ENCODE measurements around the gene ZNF827. TPM values are rescaled to one million over a fixed set of nuclear protein-coding genes. Genes with fewer than 3 reads are reported as not detected.

ZNF827 gene
- total RNA-seq, 4 donors from 2014 or later = 5.2 to 11.0 (median 6.4) TPM

- Histone ChIP-seq H3K4me1 (peaks cover 0 to 28% (median 0%) of the 10 kb centered on the region in 3 donors), H3K9me3 (no peaks in the 10 kb centered on the region), H3K27ac (no peak overlapping the region), H3K36me3 (peaks cover 0 to 18% (median 0%) of the 10 kb centered on the region in 3 donors), H3K27me3 (no peaks in the 10 kb centered on the region), H3K4me3 (no peak overlapping the region)
- TF ChIP-seq, protein P1, sequence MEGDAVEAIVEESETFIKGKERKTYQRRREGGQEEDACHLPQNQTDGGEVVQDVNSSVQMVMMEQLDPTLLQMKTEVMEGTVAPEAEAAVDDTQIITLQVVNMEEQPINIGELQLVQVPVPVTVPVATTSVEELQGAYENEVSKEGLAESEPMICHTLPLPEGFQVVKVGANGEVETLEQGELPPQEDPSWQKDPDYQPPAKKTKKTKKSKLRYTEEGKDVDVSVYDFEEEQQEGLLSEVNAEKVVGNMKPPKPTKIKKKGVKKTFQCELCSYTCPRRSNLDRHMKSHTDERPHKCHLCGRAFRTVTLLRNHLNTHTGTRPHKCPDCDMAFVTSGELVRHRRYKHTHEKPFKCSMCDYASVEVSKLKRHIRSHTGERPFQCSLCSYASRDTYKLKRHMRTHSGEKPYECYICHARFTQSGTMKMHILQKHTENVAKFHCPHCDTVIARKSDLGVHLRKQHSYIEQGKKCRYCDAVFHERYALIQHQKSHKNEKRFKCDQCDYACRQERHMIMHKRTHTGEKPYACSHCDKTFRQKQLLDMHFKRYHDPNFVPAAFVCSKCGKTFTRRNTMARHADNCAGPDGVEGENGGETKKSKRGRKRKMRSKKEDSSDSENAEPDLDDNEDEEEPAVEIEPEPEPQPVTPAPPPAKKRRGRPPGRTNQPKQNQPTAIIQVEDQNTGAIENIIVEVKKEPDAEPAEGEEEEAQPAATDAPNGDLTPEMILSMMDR (IDR thresholded peaks at IDR 0.05) = no peak
- 89 to 96% methylated on average over 3 to 6 of the region's 13 CpGs for WGBS, 2 donors
- no peak for DNase-seq
- intact Hi-C loops (cut with DNase I) = no loop called here
Measured at GRCh38 chr4:145902522-145902921, 36.1 kb downstream of the ZNF827 start.

- Histone ChIP-seq H3K36me3 (peaks cover 0 to 18% (median 0%) of the 10 kb centered on the region in 3 donors), H3K4me1 (peaks cover 0 to 14% (median 0%) of the 10 kb centered on the region in 3 donors), H3K9me3 (no peaks in the 10 kb centered on the region), H3K27me3 (no peaks in the 10 kb centered on the region), H3K4me3 (no peak overlapping the region), H3K27ac (no peak overlapping the region)
- 76 to 77% methylated on average over 4 of the region's 4 CpGs for WGBS, 2 donors
- TF ChIP-seq, protein P1 (IDR thresholded peaks at IDR 0.05) = no peak
- no peak for TF ChIP-seq POLR2A (IDR thresholded peaks at IDR 0.05)
- DNase-seq = no peak
- intact Hi-C loops (cut with DNase I) = no loop called here
Measured at GRCh38 chr4:145899886-145900460, 38.6 kb downstream of the ZNF827 start.

DNA sequence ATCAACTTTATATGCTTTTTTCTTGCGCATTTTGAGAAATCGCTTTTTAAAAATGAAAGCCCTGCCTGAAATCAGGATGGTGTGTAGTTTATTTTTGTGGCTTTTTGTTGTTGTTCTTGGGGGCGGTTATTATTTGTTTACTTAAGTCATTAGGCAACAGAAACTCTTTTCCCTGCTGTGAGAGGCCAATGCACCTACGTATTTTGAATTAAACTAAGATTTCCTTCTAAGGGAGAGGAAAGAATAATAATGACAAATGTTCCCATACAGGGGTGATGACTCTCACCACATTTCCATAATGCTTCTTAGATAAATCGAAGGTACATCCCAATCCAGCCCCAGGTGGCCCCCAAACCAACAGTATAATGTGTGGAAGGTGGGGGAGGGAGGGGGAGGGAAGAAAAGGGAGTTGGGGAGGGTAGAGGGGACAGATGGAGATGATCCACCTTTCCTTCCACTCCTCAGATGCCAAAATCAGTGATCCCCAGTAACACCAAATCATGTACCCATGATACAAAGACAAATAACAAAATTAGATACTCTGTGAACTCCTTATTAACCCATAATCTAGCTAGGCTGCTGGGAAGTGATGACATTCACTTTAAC, 39.6 kb downstream of the ZNF827 start:
- Histone ChIP-seq H3K27ac (no peak overlapping the region), H3K36me3 (peaks cover 0 to 18% (median 0%) of the 10 kb centered on the region in 3 donors), H3K4me1 (peaks cover 0 to 4% (median 0%) of the 10 kb centered on the region in 3 donors), H3K9me3 (no peaks in the 10 kb centered on the region), H3K27me3 (no peaks in the 10 kb centered on the region), H3K4me3 (no peak overlapping the region)
- intact Hi-C loops (cut with DNase I) = no loop called here
- TF ChIP-seq POLR2A (IDR thresholded peaks at IDR 0.05) = no peak
- TF ChIP-seq, protein P1 (IDR thresholded peaks at IDR 0.05) = no peak
- 84 to 90% methylated on average over 5 of the region's 5 CpGs for WGBS, 2 donors
- no peak for DNase-seq

DNA sequence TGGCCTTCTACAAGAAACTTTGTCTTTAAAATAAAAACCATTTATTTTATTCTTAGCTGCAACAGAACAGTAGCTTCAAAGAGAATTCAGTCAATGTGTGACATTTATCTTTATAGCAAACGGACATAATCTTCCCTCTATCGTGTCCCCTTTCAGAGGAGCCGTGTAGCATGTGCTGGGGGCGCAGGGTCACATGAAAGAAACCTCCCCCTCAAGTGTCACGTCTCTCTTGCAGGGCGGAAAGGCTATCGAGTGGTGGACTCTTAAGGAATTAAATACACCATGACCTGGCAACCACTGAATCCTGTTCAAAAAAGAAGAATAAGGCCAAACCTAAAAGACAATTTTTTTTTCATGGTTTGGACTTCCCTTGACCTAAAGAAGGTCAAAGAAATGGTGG, 40.2 kb downstream of the ZNF827 start:
- Histone ChIP-seq H3K27ac (no peak overlapping the region), H3K4me1 (no peaks in the 10 kb centered on the region), H3K27me3 (no peaks in the 10 kb centered on the region), H3K9me3 (no peaks in the 10 kb centered on the region), H3K36me3 (peaks cover 0 to 18% (median 0%) of the 10 kb centered on the region in 3 donors), H3K4me3 (no peak overlapping the region)
- WGBS, 2 donors = 86 to 90% methylated on average over 7 of the region's 7 CpGs
- intact Hi-C loops (cut with DNase I) = no loop called here
- DNase-seq = no peak
- TF ChIP-seq, protein P1 (IDR thresholded peaks at IDR 0.05) = no peak

GRCh38 chr4:145895056-145895455, 43.6 kb downstream of the ZNF827 start:
- WGBS, 2 donors = 94 to 99% methylated on average over 3 of the region's 3 CpGs
- Histone ChIP-seq H3K27ac (no peak overlapping the region), H3K9me3 (no peaks in the 10 kb centered on the region), H3K4me1 (no peaks in the 10 kb centered on the region), H3K36me3 (peaks cover 0 to 8% (median 0%) of the 10 kb centered on the region in 3 donors), H3K27me3 (no peaks in the 10 kb centered on the region), H3K4me3 (no peak overlapping the region)
- intact Hi-C loops (cut with DNase I) = no loop called here
- no peak for TF ChIP-seq POLR2A (IDR thresholded peaks at IDR 0.05)
- TF ChIP-seq, protein P1 (IDR thresholded peaks at IDR 0.05) = no peak
- no peak for DNase-seq
